ENCODE results near the gene GPX1.
"Not testable (repeated sequence)": the region's sequence is repeated elsewhere in the genome, so short reads cannot be mapped to it uniquely, and the experiment has no call there.

The GPX1 gene

GRCh38 chr3:49358217-49358883 is at the start of gene GPX1:
Gene GPX1, minus strand, starts transcription at chr3:49358353. Its CDS starts 75 bp downstream, at chr3:49358278.
- DNase-seq: peak; percentile 83

GRCh38 chr3:49406571-49407565 is 48.7 kb upstream of the GPX1 start:
- DNase-seq: no peak

- DNase-seq: not testable (repeated sequence)
Observed at GRCh38 chr3:49405570-49405969, 47.4 kb upstream of the GPX1 start.

- DNase-seq: no peak
Observed at GRCh38 chr3:49403891-49404290, 45.7 kb upstream of the GPX1 start.

- DNase-seq: no peak
Observed at GRCh38 chr3:49401766-49402165, 43.6 kb upstream of the GPX1 start.

- no peak for DNase-seq
Observed at GRCh38 chr3:49399461-49399860, 41.3 kb upstream of the GPX1 start.

- DNase-seq: no peak
Observed at GRCh38 chr3:49397470-49397869, 39.3 kb upstream of the GPX1 start.

- DNase-seq: not testable (repeated sequence)
Observed at GRCh38 chr3:49391310-49391709, 33.2 kb upstream of the GPX1 start.

- no peak for DNase-seq
Observed at GRCh38 chr3:49389297-49389696, 31.1 kb upstream of the GPX1 start.

- DNase-seq: no peak
Observed at GRCh38 chr3:49388289-49388820, 30.2 kb upstream of the GPX1 start.

- DNase-seq: no peak
Observed at GRCh38 chr3:49387721-49388120, 29.6 kb upstream of the GPX1 start.

- no peak for DNase-seq
Observed at GRCh38 chr3:49386056-49386756, 28.1 kb upstream of the GPX1 start.

- no peak for DNase-seq
Observed at GRCh38 chr3:49385617-49386016, 27.5 kb upstream of the GPX1 start.

GRCh38 chr3:49383387-49383786 is 25.2 kb upstream of the GPX1 start:
- no peak for DNase-seq

GRCh38 chr3:49378249-49378895 is 20.2 kb upstream of the GPX1 start:
- no peak for DNase-seq

- peak; percentile 58 for DNase-seq
Observed at GRCh38 chr3:49377483-49377882, 19.3 kb upstream of the GPX1 start.

- DNase-seq: no peak
Observed at GRCh38 chr3:49371946-49372345, 13.8 kb upstream of the GPX1 start.

GRCh38 chr3:49370585-49371290 is 12.6 kb upstream of the GPX1 start:
- no peak for DNase-seq

GRCh38 chr3:49362561-49362960 is 4.4 kb upstream of the GPX1 start:
- no peak for DNase-seq

GRCh38 chr3:49359623-49360022 is 1.5 kb upstream of the GPX1 start:
- no peak for DNase-seq

- DNase-seq: peak; percentile 26
Observed at GRCh38 chr3:49358884-49359225, 702 bp upstream of the GPX1 start.
